ENCODE results near the gene ADGRL1.
"Not testable (repeated sequence)": the region's sequence is repeated elsewhere in the genome, so short reads cannot be mapped to it uniquely, and the experiment has no call there.

ADGRL1 gene

DNA sequence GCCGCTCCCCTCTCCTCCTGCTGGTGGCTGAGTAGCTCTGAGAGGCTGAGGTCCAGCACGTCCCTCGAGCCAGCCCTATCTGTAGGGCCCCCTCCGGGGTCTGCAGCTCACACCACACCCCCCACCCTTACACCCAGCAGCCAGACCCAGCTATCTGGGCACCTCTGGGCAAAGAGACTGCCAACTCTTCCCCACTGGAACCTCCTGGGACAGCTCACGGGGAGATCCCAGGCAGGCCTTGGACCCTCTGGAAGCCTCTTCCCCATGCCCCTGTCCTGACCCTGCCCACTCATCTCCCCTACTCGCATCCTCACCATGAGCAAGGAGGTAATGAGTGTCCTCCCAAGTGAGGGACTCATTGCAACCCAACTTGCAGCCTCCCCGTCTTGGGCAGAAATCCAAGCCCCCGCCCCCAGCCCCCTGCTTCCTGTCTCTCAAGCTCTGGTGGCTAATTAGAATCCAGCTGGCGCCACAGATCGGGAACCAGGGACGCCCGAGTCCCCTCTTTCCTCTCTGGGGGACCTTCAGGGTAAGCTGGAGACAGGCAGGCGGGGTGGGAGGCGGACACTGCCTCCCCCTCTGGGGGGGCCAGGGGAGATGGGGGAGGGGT lies 22.1 kb downstream of the ADGRL1 start:
- Histone ChIP-seq H3K27me3 (replicated peaks; ENCODE audit: control insufficient read depth, insufficient read depth, low read length) (no peaks in the 10 kb centered on the region; the same call in 1 of the 2 replicates), H3K4me3 (replicated peaks; ENCODE audit: low read depth, low read length) (no peak overlapping the region), H3K36me3 (ENCODE audit: control insufficient read depth, insufficient read depth, low read length) (no peaks in the 10 kb centered on the region)
- no peak for DNase-seq (ENCODE audit: extremely low read depth, insufficient read length)
- TF ChIP-seq, protein P1, sequence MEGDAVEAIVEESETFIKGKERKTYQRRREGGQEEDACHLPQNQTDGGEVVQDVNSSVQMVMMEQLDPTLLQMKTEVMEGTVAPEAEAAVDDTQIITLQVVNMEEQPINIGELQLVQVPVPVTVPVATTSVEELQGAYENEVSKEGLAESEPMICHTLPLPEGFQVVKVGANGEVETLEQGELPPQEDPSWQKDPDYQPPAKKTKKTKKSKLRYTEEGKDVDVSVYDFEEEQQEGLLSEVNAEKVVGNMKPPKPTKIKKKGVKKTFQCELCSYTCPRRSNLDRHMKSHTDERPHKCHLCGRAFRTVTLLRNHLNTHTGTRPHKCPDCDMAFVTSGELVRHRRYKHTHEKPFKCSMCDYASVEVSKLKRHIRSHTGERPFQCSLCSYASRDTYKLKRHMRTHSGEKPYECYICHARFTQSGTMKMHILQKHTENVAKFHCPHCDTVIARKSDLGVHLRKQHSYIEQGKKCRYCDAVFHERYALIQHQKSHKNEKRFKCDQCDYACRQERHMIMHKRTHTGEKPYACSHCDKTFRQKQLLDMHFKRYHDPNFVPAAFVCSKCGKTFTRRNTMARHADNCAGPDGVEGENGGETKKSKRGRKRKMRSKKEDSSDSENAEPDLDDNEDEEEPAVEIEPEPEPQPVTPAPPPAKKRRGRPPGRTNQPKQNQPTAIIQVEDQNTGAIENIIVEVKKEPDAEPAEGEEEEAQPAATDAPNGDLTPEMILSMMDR (IDR thresholded peaks at IDR 0.05; ENCODE audit: insufficient read depth, low read length, poor library complexity, severe bottlenecking) = no peak

DNA sequence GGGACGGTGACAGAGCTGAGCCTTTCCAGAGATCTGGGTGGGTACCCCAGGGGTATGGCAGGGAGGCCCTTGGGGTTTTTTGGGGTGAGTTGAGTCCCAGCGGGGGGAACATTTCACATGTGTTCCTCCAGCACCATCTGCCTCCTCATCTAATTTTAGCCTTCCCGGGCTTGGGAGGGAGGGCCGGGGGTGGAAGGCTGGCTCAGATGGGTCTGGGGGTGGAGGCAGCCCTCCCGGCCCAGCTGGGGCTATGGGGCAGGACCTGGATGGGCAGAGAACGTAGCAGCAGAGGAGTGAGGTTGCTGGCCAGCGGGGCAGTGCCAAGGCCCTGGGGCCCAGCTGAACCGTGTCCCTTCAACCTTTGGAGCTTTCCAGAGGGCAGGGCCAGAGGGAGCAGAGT lies 23.5 kb downstream of the ADGRL1 start:
- Histone ChIP-seq H3K27me3 (replicated peaks; ENCODE audit: control insufficient read depth, insufficient read depth, low read length) (no peaks in the 10 kb centered on the region; the same call in 1 of the 2 replicates), H3K4me3 (replicated peaks; ENCODE audit: low read depth, low read length) (no peak overlapping the region), H3K36me3 (ENCODE audit: control insufficient read depth, insufficient read depth, low read length) (no peaks in the 10 kb centered on the region)
- DNase-seq (ENCODE audit: extremely low read depth, insufficient read length) = no peak
- TF ChIP-seq, protein P1 (IDR thresholded peaks at IDR 0.05; ENCODE audit: insufficient read depth, low read length, poor library complexity, severe bottlenecking) = no peak

DNA sequence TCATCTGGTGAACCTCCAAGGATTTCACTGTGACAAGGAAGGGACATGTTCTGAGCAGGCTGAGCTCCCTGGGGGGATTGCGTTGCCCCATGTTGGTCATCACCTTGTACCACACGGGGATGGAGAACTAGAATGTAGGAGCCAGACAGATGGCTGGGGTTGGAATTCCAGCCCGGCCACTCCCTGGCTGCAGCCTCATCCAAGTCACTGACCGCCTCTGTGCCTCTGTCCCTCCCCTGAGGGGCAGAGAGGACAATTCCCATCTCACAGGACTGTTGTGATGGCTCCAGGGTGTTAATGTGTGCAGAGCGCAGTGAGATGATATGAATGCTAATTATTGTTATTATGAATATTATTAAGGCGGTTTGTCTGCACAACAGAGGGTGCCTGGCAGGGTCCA lies 24.1 kb downstream of the ADGRL1 start:
- no peaks in the 10 kb centered on the region for H3K36me3 ChIP-seq (ENCODE audit: control insufficient read depth, insufficient read depth, low read length)
- TF ChIP-seq, protein P1 (IDR thresholded peaks at IDR 0.05; ENCODE audit: insufficient read depth, low read length, poor library complexity, severe bottlenecking) = no peak
- DNase-seq (ENCODE audit: extremely low read depth, insufficient read length) = no peak
- no peak overlapping the region for H3K4me3 ChIP-seq (replicated peaks; ENCODE audit: low read depth, low read length)
- H3K27me3 ChIP-seq (replicated peaks; ENCODE audit: control insufficient read depth, insufficient read depth, low read length) = no peaks in the 10 kb centered on the region; the same call in 1 of the 2 replicates

DNA sequence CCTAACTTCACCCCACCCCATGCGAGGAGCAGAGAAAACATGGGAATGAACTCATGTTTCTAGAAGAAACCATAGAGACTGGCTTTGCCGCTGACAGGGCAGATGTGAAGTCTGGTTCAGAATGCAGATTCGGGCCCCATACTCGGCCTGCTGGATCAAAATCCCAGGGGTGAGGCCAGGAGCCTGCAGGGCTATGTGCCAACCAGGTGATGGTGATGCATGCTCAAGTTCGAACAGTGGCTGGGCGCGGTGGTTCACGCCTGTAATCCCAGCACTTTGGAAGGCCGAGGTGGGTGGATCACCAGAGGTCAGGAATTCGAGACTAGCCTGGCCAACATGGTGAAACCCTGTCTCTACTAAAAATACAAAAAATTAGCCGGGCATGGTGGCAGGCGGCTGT lies 24.8 kb downstream of the ADGRL1 start:
- not testable (repeated sequence) for H3K4me3 ChIP-seq (replicated peaks; ENCODE audit: low read depth, low read length); H3K36me3 ChIP-seq (ENCODE audit: control insufficient read depth, insufficient read depth, low read length); DNase-seq (ENCODE audit: extremely low read depth, insufficient read length); H3K27me3 ChIP-seq (replicated peaks; ENCODE audit: control insufficient read depth, insufficient read depth, low read length)

DNA sequence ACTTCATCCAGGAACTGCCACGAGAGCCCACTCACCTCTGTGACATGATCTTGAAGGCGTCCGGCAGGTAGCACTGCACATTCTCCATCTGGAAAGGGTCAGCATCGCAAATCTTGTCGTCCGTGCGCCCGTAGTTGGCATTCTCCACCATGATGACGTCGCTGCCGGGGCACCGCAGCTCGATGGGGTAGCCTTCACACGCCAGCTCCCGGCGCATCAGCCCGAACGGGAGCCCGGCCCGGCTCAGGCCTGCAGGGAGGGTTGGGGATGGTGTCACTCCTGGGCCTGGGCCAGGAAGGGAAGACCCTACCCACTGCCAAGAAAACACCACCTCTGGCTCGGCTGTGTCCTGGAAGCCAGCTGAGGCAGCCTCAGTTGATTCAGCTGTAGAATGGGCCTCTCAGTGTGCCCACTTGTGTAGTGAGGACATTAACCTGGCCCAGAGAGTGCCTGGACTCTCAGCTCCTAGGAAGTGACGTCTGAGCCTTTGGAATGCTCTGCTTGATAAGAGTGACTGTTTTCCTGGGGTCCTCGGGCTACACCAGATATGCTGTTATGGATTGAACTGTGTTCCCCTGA lies 28.4 kb downstream of the ADGRL1 start:
- no peaks in the 10 kb centered on the region for H3K36me3 ChIP-seq (ENCODE audit: control insufficient read depth, insufficient read depth, low read length)

DNA sequence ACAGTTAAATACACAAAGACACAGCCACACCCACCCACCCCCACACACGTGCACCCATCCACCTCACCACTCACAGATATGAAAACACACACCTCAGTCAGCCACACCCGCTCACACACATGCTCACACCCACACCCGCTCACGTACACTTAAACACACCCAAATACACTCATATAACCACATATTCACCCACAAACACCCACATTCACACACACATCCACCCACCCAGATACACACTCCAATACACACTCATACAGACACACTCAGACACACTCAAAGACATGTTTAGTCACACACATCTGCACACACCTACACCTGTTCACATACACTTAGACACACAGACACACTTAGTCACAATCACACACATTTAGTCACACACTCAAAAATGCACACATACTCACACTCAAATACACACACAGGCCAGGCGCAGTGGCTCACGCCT lies 30.6 kb downstream of the ADGRL1 start:
- Histone ChIP-seq H3K36me3 (ENCODE audit: control insufficient read depth, insufficient read depth, low read length) (no peaks in the 10 kb centered on the region), H3K4me3 (replicated peaks; ENCODE audit: low read depth, low read length) (no peak overlapping the region)
- TF ChIP-seq, protein P1 (IDR thresholded peaks at IDR 0.05; ENCODE audit: insufficient read depth, low read length, poor library complexity, severe bottlenecking) = no peak

More for the DNA sequence above, 28.4 kb downstream of the ADGRL1 start:
- no peak for DNase-seq (ENCODE audit: extremely low read depth, insufficient read length)
- TF ChIP-seq, protein P1 (IDR thresholded peaks at IDR 0.05; ENCODE audit: insufficient read depth, low read length, poor library complexity, severe bottlenecking) = no peak
- no peaks in the 10 kb centered on the region; the same call in 1 of the 2 replicates for H3K27me3 ChIP-seq (replicated peaks; ENCODE audit: control insufficient read depth, insufficient read depth, low read length)
- H3K4me3 ChIP-seq (replicated peaks; ENCODE audit: low read depth, low read length) = no peak overlapping the region

More for the DNA sequence above, 30.6 kb downstream of the ADGRL1 start:
- no peak for DNase-seq (ENCODE audit: extremely low read depth, insufficient read length)
- no peaks in the 10 kb centered on the region for H3K27me3 ChIP-seq (replicated peaks; ENCODE audit: control insufficient read depth, insufficient read depth, low read length)
